G401 (cell line): ENCODE results near the gene MIGA1. TPM values are rescaled to one million over a fixed set of nuclear protein-coding genes. Genes with fewer than 3 reads are reported as not detected.
"Not testable (repeated sequence)": the region's sequence is repeated elsewhere in the genome, so short reads cannot be mapped to it uniquely, and the experiment has no call there.

ENCODE experiments used
- DNase-seq: peaks from one replicate; pipeline ENCODE4 v3.0.0-alpha.2; 2015; ENCODE audit warnings: low spot score
- in situ Hi-C: cut with HindIII; loops from 2 replicates; pipeline ENCODE4 v1.10.0; 2016; ENCODE audit warnings: low sequenced_read_pairs, mixed read lengths
- total RNA-seq: library from RNA; depleted of rRNA; stranded (reverse); fragments of >200 nt; shearing (Covaris generic); gene quantifications from 2 replicates; pipeline ENCODE4 v1.2.3, GENCODE V29; 2014; rRNA removed

The MIGA1 gene
- total RNA-seq, 1 experiment from 2014 or later: 5.8 TPM

GRCh38 chr1:77899647-77900320, 120.3 kb downstream of the MIGA1 start:
- DNase-seq: no peak
- in situ Hi-C loops: no loop called here

- peak; percentile 24 for DNase-seq
- in situ Hi-C loops: no loop called here
Observed at GRCh38 chr1:77900687-77901293, 121.3 kb downstream of the MIGA1 start.

GRCh38 chr1:77905603-77906002, 126.2 kb downstream of the MIGA1 start:
- DNase-seq: no peak
- in situ Hi-C loops: no loop called here

- DNase-seq: no peak
- in situ Hi-C loops: no loop called here
Observed at GRCh38 chr1:77906019-77906545, 126.6 kb downstream of the MIGA1 start.

- no peak for DNase-seq
- in situ Hi-C loops: no loop called here
Observed at GRCh38 chr1:77906624-77907023, 127.2 kb downstream of the MIGA1 start.

GRCh38 chr1:77910116-77910515, 130.7 kb downstream of the MIGA1 start:
- in situ Hi-C loops: no loop called here

GRCh38 chr1:77918918-77919317, 139.5 kb downstream of the MIGA1 start:
- in situ Hi-C loops, DNase-seq: not testable (repeated sequence)

More at GRCh38 chr1:77910116-77910515, 130.7 kb downstream of the MIGA1 start:
- DNase-seq: no peak

- in situ Hi-C loops: no loop called here
- DNase-seq: no peak
Observed at GRCh38 chr1:77925518-77925917, 146.1 kb downstream of the MIGA1 start.

GRCh38 chr1:77925956-77926355, 146.5 kb downstream of the MIGA1 start:
- in situ Hi-C loops: no loop called here

GRCh38 chr1:77926561-77927357, 147.3 kb downstream of the MIGA1 start:
- in situ Hi-C loops: no loop called here
- DNase-seq: no peak

More at GRCh38 chr1:77925956-77926355, 146.5 kb downstream of the MIGA1 start:
- no peak for DNase-seq

- in situ Hi-C loops: no loop called here
- no peak for DNase-seq
Observed at GRCh38 chr1:77927414-77927813, 148.0 kb downstream of the MIGA1 start.

Other genes starting within 250 kb of the MIGA1 start
- gene ZZZ3, start 97.0 kb upstream of the MIGA1 start, total RNA-seq: 20.7 and 39.8 TPM in 2 replicates
- 52.2 and 67.4 TPM in 2 replicates for gene USP33, start 19.8 kb upstream of the MIGA1 start, total RNA-seq
- gene NEXN, start 109.0 kb downstream of the MIGA1 start, total RNA-seq: 2.5 and 3.3 TPM in 2 replicates
- 249 and 260 TPM in 2 replicates for gene FUBP1, start 199.4 kb downstream of the MIGA1 start, total RNA-seq
- gene DNAJB4, start 225.3 kb downstream of the MIGA1 start, total RNA-seq: 5.2 and 8.2 TPM in 2 replicates